Measurements from ENCODE around the gene FOXJ3. TPM values are rescaled to one million over a fixed set of nuclear protein-coding genes. Genes with fewer than 3 reads are reported as not detected.

Gene FOXJ3
- total RNA-seq, 1 experiment from 2014 or later = 51.1 TPM

- BruUV-seq (replicated peaks) = no TSS peak
- no peak for DNase-seq (ENCODE audit: low read depth, low spot score)
These were observed 113.0 kb downstream of the FOXJ3 start for GRCh38 chr1:42221952-42222606.

More at GRCh38 chr1:42221952-42222606, 113.0 kb downstream of the FOXJ3 start:
- Histone ChIP-seq H3K36me3 (ENCODE audit: control insufficient read depth in 1 of 2, insufficient read depth in 2 of 2, low read length in 2 of 2) (no peaks in the 10 kb centered on the region), H3K4me1 (ENCODE audit: control insufficient read depth in 1 of 2, insufficient read depth in 2 of 2, low read length in 2 of 2) (peaks cover 0 to 16% of the 10 kb centered on the region in 2 experiments; a peak in 2 of 4 replicates), H3K9me2 (ENCODE audit: insufficient read depth) (no peaks in the 10 kb centered on the region), H3K79me2 (ENCODE audit: insufficient read depth, low read length) (peaks cover 51% of the 10 kb centered on the region), H3K9ac (ENCODE audit: low read length) (no peak overlapping the region), H3K27ac (ENCODE audit: low read depth, low read length) (no peak overlapping the region), H3K4me2 (ENCODE audit: low read length) (no peak overlapping the region), H3K4me3 (replicated peaks in 1 of 2; ENCODE audit: low read depth in 1 of 2, low read length in 2 of 2) (no peak overlapping the region), H4K20me1 (ENCODE audit: insufficient read depth) (no peaks in the 10 kb centered on the region), H3K9me3 (ENCODE audit: control insufficient read depth in 1 of 2, insufficient read depth in 1 of 2, low read depth in 1 of 2, low read length in 2 of 2) (no peaks in the 10 kb centered on the region), H3K27me3 (ENCODE audit: insufficient read depth, low read length) (no peaks in the 10 kb centered on the region), H2AFZ (ENCODE audit: low read depth, low read length, poor library complexity, severe bottlenecking) (no peak overlapping the region)
- POLR2A ChIA-PET = no interaction called here
- CTCF ChIA-PET = no interaction called here
- ATAC-seq = no peak; the same call in 1 of the 2 replicates
- intact Hi-C loops (cut with micrococcal nuclease) = no loop called here
- RAD21 ChIA-PET (ENCODE audit: low non-redundant PET in 1 of 2, low total read pairs in 2 of 2, uncharacterized antibody in 2 of 2, unreplicated experiment in 2 of 2) = no interaction called here
- TF ChIP-seq RAD21 (IDR thresholded peaks at IDR 0.05; ENCODE audit: low read depth) (no peak), CEBPB (IDR thresholded peaks at IDR 0.05; ENCODE audit: low read depth) (no peak), SP1 (IDR thresholded peaks at IDR 0.05; ENCODE audit: low read depth) (no peak), JUND (IDR thresholded peaks at IDR 0.05) (no peak), ZFX (IDR thresholded peaks at IDR 0.05) (no peak), TCF7L2 (IDR thresholded peaks at IDR 0.05; ENCODE audit: borderline replicate concordance, extremely low read depth, insufficient read depth, insufficient read length) (no peak), POLR2A (IDR thresholded peaks at IDR 0.05; ENCODE audit: borderline replicate concordance, extremely low read depth, insufficient read depth, insufficient read length) (no peak), FOSL1 (IDR thresholded peaks at IDR 0.05; ENCODE audit: low read depth) (no peak), YY1 (IDR thresholded peaks at IDR 0.05; ENCODE audit: extremely low read depth, insufficient replicate concordance, low read depth, low read length) (no peak), POLR2AphosphoS5 (IDR thresholded peaks at IDR 0.05; ENCODE audit: low read depth, low read length) (no peak)
- TF ChIP-seq, protein P1, sequence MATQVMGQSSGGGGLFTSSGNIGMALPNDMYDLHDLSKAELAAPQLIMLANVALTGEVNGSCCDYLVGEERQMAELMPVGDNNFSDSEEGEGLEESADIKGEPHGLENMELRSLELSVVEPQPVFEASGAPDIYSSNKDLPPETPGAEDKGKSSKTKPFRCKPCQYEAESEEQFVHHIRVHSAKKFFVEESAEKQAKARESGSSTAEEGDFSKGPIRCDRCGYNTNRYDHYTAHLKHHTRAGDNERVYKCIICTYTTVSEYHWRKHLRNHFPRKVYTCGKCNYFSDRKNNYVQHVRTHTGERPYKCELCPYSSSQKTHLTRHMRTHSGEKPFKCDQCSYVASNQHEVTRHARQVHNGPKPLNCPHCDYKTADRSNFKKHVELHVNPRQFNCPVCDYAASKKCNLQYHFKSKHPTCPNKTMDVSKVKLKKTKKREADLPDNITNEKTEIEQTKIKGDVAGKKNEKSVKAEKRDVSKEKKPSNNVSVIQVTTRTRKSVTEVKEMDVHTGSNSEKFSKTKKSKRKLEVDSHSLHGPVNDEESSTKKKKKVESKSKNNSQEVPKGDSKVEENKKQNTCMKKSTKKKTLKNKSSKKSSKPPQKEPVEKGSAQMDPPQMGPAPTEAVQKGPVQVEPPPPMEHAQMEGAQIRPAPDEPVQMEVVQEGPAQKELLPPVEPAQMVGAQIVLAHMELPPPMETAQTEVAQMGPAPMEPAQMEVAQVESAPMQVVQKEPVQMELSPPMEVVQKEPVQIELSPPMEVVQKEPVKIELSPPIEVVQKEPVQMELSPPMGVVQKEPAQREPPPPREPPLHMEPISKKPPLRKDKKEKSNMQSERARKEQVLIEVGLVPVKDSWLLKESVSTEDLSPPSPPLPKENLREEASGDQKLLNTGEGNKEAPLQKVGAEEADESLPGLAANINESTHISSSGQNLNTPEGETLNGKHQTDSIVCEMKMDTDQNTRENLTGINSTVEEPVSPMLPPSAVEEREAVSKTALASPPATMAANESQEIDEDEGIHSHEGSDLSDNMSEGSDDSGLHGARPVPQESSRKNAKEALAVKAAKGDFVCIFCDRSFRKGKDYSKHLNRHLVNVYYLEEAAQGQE (IDR thresholded peaks at IDR 0.05; ENCODE audit: low read depth) = no peak
- TF ChIP-seq, protein P2, sequence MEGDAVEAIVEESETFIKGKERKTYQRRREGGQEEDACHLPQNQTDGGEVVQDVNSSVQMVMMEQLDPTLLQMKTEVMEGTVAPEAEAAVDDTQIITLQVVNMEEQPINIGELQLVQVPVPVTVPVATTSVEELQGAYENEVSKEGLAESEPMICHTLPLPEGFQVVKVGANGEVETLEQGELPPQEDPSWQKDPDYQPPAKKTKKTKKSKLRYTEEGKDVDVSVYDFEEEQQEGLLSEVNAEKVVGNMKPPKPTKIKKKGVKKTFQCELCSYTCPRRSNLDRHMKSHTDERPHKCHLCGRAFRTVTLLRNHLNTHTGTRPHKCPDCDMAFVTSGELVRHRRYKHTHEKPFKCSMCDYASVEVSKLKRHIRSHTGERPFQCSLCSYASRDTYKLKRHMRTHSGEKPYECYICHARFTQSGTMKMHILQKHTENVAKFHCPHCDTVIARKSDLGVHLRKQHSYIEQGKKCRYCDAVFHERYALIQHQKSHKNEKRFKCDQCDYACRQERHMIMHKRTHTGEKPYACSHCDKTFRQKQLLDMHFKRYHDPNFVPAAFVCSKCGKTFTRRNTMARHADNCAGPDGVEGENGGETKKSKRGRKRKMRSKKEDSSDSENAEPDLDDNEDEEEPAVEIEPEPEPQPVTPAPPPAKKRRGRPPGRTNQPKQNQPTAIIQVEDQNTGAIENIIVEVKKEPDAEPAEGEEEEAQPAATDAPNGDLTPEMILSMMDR (IDR thresholded peaks at IDR 0.05 in 2 of 3, conservative IDR thresholded peaks at IDR 0.05 in 1 of 3; ENCODE audit: borderline replicate concordance in 1 of 3, insufficient read depth in 1 of 3, low read depth in 2 of 3, low read length in 2 of 3) = no peak
